HuH-7.5 (cell line): ENCODE measurements around the gene OPA1.

ENCODE experiments used
- DNase-seq: peaks from one replicate; pipeline ENCODE4 v3.0.0; 2011; ENCODE audit warnings: low spot score

The OPA1 gene

DNA sequence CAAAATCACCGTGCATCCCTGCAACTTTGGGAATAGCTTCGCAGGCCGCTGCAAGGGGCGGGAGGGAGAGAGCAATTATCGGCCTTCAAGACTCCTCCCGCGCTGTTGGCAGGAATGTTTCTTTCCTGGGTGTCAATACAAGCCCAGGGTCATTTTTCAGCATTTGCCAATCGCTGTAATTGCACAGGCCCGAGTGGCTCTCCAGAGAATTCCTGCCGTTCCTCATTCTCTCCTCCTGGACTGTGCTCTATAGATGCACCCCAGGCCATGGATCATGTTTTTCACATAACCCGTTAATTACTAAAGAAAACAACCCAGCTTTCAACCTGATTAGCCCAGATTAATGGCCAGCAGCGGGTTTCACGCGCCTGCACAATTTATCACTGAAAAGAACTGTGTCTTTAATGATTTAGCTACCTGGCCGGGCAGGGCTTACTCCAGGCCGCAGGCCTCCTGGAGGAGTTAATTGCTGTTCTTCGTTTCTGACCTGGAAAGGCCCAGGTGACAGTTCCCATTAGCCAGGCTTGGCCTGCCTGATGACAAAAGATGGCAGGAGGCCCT, 144.3 kb downstream of the OPA1 start:
- no peak for DNase-seq

DNA sequence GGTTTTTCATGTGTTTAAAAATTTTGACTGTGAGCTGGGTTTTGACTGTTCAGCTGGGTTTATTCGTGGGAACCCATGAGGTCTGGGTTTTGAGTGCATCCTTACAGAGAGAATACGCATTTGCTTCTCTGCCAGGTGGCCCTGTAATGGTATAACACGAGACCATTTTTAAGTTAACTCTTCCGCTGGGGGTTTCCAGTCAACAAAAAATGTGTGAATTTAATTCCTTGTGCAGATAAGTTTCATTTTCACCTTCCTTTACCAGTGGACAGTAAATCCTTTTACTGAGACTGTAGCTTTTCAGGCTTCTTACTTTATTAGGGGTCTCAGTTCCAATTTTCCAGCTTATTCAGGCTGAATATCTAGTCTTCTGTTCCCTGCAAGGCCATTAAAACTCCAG, 149.6 kb downstream of the OPA1 start:
- no peak for DNase-seq

DNA sequence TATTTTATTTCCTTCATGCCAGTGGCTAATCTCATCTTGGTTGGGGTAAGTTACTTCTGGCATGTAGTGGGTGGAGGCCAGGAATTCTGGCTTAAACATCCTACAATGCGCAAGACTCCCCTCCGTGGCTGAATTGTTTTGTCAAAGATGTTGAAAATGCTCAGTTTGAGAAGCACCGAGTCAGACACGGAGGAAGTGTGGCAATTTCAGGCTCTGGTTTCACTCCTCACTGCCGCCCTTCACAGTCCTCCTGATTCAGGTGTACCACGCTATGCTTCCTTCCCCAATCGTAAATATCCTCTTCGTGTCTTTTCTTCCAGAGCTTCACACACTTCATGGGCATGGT, 150.7 kb downstream of the OPA1 start:
- no peak for DNase-seq

DNA sequence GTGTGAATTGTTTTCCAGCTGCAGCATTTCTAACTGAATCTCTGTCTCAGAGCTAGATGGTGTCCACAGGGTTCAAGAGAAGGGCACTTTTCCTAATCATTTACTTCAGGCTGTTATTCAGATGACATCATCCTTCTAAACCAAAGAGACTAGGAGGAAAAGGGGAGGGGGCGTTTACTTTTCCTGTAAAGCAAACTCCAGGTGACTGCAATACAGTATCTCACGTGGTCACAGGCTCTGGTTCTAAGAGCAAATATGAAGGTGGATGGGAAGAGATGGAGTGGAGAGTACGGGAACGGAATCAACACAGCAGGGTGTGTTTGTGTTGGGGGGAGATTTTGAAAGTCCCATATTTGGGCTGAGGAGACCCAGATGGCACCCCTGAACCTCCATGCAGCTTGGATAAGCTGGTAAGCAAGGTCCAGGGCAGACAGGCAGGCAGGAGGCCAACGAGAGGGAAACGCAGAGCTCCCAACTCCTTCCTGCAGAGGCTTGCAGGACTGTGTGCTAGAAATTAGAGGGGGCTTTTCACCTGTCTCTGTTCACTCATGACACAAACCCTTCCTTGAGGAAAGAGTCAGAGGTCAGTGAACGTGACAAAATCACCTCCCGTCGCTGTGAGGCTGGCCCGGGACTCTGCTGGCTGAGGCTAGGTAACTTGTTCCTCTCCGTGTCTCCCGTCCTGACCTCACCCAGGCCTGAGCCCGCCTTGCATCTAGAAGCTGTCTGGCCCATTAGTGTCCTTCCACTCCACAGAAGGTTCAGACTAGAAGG, 151.2 kb downstream of the OPA1 start:
- peak; percentile 57 for DNase-seq

DNA sequence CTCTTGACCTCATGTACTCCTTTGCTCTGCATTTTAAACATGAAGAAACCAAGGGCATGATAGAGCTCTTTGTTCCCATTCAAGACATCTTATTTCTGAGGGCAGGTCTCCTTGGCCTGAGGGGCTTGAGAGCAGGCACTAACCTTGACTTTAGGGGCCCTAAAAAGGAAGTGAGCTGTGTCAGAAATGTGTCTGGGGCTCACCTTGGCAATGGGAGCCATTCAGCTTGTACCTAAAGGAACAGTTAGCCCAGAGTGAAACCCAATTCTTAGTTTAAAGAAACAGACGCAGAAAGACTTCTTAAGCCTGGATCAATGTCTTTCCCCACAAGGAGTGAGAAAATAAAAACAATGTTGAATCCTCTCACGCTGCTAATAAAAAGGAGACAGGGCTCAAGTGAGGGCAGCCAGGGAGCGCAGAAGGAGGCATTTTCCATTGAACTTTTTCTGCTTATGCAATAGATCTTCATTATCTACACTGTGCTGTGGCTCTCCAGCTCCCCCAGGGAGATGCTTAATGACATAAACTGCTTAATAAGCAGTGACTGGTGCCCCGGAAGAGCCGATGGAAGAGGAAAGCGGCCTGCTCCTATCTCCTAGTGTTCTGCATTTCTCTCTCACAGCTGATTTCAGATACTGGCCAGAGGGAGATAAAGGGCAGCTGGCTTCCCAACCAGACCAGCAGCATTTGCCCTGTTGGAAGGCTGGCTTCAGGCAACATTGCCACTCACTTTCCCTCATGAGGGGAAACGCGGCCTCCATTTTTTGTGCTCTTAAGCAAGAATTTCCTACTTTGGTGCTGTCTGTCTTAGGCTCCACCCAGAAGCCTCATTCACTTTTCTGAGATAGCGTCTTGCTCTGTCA, 152.0 kb downstream of the OPA1 start:
- no peak for DNase-seq

DNA sequence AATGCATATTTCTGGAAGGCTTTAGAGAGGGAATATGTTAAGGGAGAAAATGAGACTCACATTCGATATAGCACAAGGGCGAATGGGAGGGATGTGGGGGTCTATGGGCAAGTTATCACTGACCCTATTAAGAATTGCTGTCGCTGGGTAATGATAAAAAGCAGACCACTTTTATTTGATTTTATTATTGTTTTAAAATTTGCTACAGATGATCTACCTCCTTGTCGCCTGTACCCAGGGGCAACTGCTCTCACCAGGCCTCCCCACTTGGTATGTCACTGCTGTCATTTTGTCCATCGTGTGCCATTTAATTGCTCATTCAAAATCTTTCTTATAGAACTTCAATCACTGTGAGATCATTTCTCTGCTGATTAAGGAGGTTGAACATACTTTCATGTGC, 153.8 kb downstream of the OPA1 start:
- no peak for DNase-seq
